ENCODE measurements around the gene G6PC1. TPM values are rescaled to one million over a fixed set of nuclear protein-coding genes. Genes with fewer than 3 reads are reported as not detected.
"Not testable (repeated sequence)": the region's sequence is repeated elsewhere in the genome, so short reads cannot be mapped to it uniquely, and the experiment has no call there.

Gene G6PC1
- total RNA-seq, 1 experiment from 2014 or later, result not detected

- Histone ChIP-seq H3K27me3 (ENCODE audit: insufficient read depth, low read depth) (no peaks in the 10 kb centered on the region; the same call in 1 of the 2 replicates), H3K9me2 (ENCODE audit: insufficient read depth) (no peaks in the 10 kb centered on the region), H3K27ac (no peak overlapping the region), H4K20me1 (ENCODE audit: insufficient read depth) (no peaks in the 10 kb centered on the region), H3K4me3 (no peak overlapping the region), H2AFZ (no peak overlapping the region), H3F3A (ENCODE audit: insufficient read depth, low read depth) (no peaks in the 10 kb centered on the region), H3K9me3 (ENCODE audit: insufficient read depth, low read depth) (peaks cover 7% of the 10 kb centered on the region; the same call in 1 of the 2 replicates), H3K79me2 (ENCODE audit: low read depth) (no peaks in the 10 kb centered on the region), H3K4me2 (no peak overlapping the region), H3K4me1 (replicated peaks; ENCODE audit: insufficient read depth) (no peaks in the 10 kb centered on the region; the same call in 1 of the 2 replicates), H3K36me3 (ENCODE audit: low read depth) (no peaks in the 10 kb centered on the region)
- no TSS peak for BruUV-seq (replicated peaks)
- intact Hi-C loops (cut with micrococcal nuclease; ENCODE audit: unreplicated experiment), result no loop called here
- ChIA-PET POLR2A (ENCODE audit: unreplicated experiment) (no interaction called here), CTCF (no interaction called here)
- DNase-seq, result no peak
- TF ChIP-seq CTCF (conservative IDR thresholded peaks at IDR 0.05) (no peak), EZH2 (IDR thresholded peaks at IDR 0.05; ENCODE audit: low read depth) (no peak)
These were observed 33.7 kb upstream of the G6PC1 start for GRCh38 chr17:42866631-42867575.

- POLR2A ChIA-PET (ENCODE audit: unreplicated experiment), result interaction anchor here (0.7 kb wide), 1 partner anchor 493 kb away, joined by 5 read pairs; no protein-coding TSS in a partner anchor
- DNase-seq; CTCF ChIA-PET; H3K4me2 ChIP-seq; H3K4me3 ChIP-seq; H3F3A ChIP-seq (ENCODE audit: insufficient read depth, low read depth); H3K36me3 ChIP-seq (ENCODE audit: low read depth); H3K27ac ChIP-seq; H3K79me2 ChIP-seq (ENCODE audit: low read depth); H3K9me3 ChIP-seq (ENCODE audit: insufficient read depth, low read depth); H3K4me1 ChIP-seq (replicated peaks; ENCODE audit: insufficient read depth); intact Hi-C loops (cut with micrococcal nuclease; ENCODE audit: unreplicated experiment); H4K20me1 ChIP-seq (ENCODE audit: insufficient read depth); H2AFZ ChIP-seq; BruUV-seq (replicated peaks); H3K9me2 ChIP-seq (ENCODE audit: insufficient read depth); H3K27me3 ChIP-seq (ENCODE audit: insufficient read depth, low read depth): not testable (repeated sequence)
These were observed 32.8 kb upstream of the G6PC1 start for GRCh38 chr17:42867694-42868261.

- BruUV-seq (replicated peaks), result no TSS peak
- no peak overlapping the region for H3K4me2 ChIP-seq
- H2AFZ ChIP-seq, result no peak overlapping the region
- peaks cover 7% of the 10 kb centered on the region; the same call in 1 of the 2 replicates for H3K9me3 ChIP-seq (ENCODE audit: insufficient read depth, low read depth)
- H3K36me3 ChIP-seq (ENCODE audit: low read depth), result no peaks in the 10 kb centered on the region
- no peaks in the 10 kb centered on the region for H3K9me2 ChIP-seq (ENCODE audit: insufficient read depth)
- TF ChIP-seq EZH2 (IDR thresholded peaks at IDR 0.05; ENCODE audit: low read depth) (no peak), CTCF (conservative IDR thresholded peaks at IDR 0.05) (no peak)
- ChIA-PET CTCF (no interaction called here), POLR2A (ENCODE audit: unreplicated experiment) (interaction anchor here (0.7 kb wide), 1 partner anchor 492 kb away, joined by 5 read pairs; no protein-coding TSS in a partner anchor)
- no peaks in the 10 kb centered on the region for H4K20me1 ChIP-seq (ENCODE audit: insufficient read depth)
- no peaks in the 10 kb centered on the region for H3F3A ChIP-seq (ENCODE audit: insufficient read depth, low read depth)
- H3K79me2 ChIP-seq (ENCODE audit: low read depth), result no peaks in the 10 kb centered on the region
- H3K4me1 ChIP-seq (replicated peaks; ENCODE audit: insufficient read depth), result no peaks in the 10 kb centered on the region; the same call in 1 of the 2 replicates
- no peak overlapping the region for H3K27ac ChIP-seq
- intact Hi-C loops (cut with micrococcal nuclease; ENCODE audit: unreplicated experiment), result no loop called here
- H3K4me3 ChIP-seq, result no peak overlapping the region
- DNase-seq, result no peak
- H3K27me3 ChIP-seq (ENCODE audit: insufficient read depth, low read depth), result peaks cover 9% of the 10 kb centered on the region
These were observed 32.3 kb upstream of the G6PC1 start for GRCh38 chr17:42868338-42868737.

All from PC-9 (cell line).